Measurements from ENCODE around the gene PCDH19.
"Not testable (repeated sequence)": the region's sequence is repeated elsewhere in the genome, so short reads cannot be mapped to it uniquely, and the experiment has no call there.

The PCDH19 gene, protein sequence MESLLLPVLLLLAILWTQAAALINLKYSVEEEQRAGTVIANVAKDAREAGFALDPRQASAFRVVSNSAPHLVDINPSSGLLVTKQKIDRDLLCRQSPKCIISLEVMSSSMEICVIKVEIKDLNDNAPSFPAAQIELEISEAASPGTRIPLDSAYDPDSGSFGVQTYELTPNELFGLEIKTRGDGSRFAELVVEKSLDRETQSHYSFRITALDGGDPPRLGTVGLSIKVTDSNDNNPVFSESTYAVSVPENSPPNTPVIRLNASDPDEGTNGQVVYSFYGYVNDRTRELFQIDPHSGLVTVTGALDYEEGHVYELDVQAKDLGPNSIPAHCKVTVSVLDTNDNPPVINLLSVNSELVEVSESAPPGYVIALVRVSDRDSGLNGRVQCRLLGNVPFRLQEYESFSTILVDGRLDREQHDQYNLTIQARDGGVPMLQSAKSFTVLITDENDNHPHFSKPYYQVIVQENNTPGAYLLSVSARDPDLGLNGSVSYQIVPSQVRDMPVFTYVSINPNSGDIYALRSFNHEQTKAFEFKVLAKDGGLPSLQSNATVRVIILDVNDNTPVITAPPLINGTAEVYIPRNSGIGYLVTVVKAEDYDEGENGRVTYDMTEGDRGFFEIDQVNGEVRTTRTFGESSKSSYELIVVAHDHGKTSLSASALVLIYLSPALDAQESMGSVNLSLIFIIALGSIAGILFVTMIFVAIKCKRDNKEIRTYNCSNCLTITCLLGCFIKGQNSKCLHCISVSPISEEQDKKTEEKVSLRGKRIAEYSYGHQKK (N-terminal part only)

DNA sequence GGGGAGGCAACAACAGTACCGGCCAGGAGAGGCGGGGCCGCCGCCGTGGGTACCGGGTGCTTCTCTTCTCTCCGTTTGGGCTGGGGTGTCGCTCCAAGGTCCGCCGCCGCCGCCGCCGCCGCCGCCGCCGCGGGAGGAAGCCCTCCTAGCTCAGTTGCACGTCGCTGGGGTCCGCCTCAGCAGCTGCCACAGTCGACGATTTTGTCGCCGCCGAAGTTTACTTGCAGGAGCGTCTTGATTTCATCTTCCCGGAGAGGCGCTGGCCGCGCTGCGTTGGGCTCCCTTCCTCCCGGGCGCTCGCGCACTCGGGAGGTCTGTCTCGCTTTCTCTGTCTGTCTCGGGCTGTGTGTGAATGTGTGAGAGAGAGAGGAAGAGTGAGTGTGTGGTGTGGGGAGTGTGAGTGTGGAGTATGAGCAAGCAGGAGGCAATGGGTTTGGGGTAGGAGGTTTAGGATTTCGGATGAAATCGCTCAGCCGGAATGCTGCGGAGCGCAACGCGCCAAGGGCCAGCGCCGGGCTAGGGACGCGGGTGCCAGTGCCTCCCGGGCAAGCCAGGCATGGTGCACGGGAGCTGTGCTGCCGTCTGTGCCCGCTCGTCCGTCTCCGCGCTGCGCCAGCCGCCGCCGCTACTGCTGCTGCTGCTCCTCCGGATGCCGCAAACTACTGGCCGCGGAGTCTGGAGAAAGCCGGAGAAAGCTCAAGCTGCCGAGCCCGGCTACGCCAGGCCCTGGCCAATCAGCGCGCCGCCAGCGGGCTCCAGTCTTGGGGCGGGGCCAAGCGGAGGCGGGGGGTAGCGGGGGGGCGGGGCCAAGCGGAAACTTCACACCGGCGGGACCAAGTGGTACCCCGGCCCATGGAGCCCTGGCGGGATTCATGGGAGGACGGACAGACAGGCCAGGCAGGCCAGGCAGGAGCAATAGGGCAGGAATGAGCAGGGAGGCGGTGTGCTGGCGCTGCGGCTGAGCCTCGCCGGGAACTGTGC is at the start of gene PCDH19:
Gene PCDH19 (minus strand): TSS at position 664 of the 981 bp plus-strand sequence. CDS start 1,676 bp downstream, outside the sequence.
- H3K4me3 ChIP-seq (ENCODE audit: low read depth, low read length), result no peak within 1 kb of the TSS
- TF ChIP-seq POLR2A (IDR thresholded peaks at IDR 0.05; ENCODE audit: extremely low read depth, insufficient read length) (no peak), CTCF (IDR thresholded peaks at IDR 0.05; ENCODE audit: low read depth, low read length) (no peak), MYC (IDR thresholded peaks at IDR 0.05; ENCODE audit: low read depth, low read length) (no peak)
- TF ChIP-seq, protein P1, sequence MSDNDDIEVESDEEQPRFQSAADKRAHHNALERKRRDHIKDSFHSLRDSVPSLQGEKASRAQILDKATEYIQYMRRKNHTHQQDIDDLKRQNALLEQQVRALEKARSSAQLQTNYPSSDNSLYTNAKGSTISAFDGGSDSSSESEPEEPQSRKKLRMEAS (IDR thresholded peaks at IDR 0.05; ENCODE audit: low read depth, low read length), result no peak
- DNase-seq (ENCODE audit: low read depth), result no peak

DNA sequence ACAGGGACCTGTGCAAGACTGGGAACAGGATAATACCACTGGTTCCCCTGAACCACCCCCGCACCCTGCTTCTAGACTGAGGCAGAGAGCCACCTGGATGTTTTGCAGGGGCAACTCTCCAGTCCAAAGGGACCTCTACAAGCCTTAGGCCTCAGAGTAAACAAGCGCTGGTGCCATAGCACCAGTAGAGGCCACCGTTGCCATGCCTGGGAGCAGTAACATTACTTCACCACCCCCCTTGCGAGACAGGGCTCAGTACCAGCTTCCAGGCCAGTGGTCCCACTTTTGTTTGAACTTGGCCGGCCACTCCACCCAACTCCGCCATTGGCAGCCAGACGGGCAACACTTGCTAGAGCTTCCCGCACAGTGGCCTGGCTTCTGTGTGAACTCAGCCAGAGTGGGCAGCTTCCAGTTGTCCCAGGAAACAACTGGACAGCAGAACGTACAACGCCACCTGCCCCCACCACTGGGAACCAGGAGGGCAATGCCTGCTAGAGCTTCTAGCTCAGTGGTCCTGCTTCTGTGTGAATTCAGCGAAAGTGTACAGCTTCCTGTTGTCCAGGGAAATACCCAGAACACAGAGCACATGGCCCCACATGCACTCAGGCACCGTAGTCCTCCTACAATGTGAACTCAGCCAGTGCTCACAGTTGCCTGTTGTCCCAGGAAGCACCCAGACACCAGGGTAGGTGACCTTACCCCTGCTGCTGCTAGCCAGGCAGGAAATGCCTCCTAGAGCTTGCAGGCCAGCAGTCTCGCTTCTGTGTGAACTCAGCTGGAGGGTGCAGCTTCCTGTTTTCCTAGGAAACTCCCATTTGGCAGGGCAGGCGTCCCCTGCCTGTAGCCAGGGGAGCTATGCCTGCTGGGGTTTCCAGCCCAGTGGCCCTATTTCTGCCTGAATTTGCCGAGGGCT is 39.9 kb upstream of the PCDH19 start:
- no peak overlapping the region for H3K4me3 ChIP-seq (ENCODE audit: low read depth, low read length)
- peak; percentile 0 for DNase-seq (ENCODE audit: low read depth)
- TF ChIP-seq MYC (IDR thresholded peaks at IDR 0.05; ENCODE audit: low read depth, low read length) (no peak), POLR2A (IDR thresholded peaks at IDR 0.05; ENCODE audit: extremely low read depth, insufficient read length) (no peak), CTCF (IDR thresholded peaks at IDR 0.05; ENCODE audit: low read depth, low read length) (no peak)
- TF ChIP-seq, protein P1 (IDR thresholded peaks at IDR 0.05; ENCODE audit: low read depth, low read length), result no peak

DNA sequence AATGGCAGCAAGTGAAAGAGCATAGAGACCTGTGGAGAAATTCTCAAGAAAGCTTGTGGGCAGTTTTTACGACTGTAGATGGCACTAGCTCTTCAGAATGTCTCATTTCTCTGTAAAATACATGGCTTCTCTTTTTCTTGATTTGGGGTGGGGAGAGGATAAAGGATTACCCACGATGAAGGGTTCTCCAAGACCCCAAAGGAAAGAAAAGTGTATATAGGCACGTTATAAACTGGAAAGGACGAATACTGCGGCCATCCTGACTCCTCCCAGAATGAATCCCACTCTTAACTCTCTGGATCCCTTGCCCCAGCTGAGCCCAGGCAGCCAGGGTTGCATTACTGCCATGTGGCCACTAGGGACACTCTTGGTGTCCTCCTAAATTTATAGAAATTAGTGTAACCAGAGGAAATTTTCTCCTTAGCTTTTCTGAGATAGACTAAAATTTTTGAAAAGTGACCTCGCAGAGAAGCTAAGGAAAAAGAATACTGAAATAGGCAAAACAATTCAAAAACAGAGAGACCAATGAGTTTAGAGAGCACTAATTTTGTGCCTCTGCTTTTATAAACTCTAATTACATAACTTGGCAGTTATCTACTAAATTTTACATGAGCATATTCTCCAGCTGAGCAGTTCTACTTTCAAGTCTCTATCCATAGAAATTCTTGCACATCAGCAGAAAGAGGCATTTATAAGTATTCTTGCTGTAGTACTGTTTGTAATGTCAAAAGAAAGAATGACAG is 37.8 kb upstream of the PCDH19 start:
- no peak overlapping the region for H3K4me3 ChIP-seq (ENCODE audit: low read depth, low read length)
- TF ChIP-seq MYC (IDR thresholded peaks at IDR 0.05; ENCODE audit: low read depth, low read length) (no peak), CTCF (IDR thresholded peaks at IDR 0.05; ENCODE audit: low read depth, low read length) (peak; percentile 72), POLR2A (IDR thresholded peaks at IDR 0.05; ENCODE audit: extremely low read depth, insufficient read length) (no peak)
- TF ChIP-seq, protein P1 (IDR thresholded peaks at IDR 0.05; ENCODE audit: low read depth, low read length), result peak; percentile 18; the same call in 1 of the 2 replicates
- peak; percentile 18 for DNase-seq (ENCODE audit: low read depth)

- TF ChIP-seq POLR2A (IDR thresholded peaks at IDR 0.05; ENCODE audit: extremely low read depth, insufficient read length) (no peak), CTCF (IDR thresholded peaks at IDR 0.05; ENCODE audit: low read depth, low read length) (no peak)
- no peak for DNase-seq (ENCODE audit: low read depth)
- H3K4me3 ChIP-seq (ENCODE audit: low read depth, low read length), result no peak overlapping the region
These were observed 35.5 kb upstream of the PCDH19 start for GRCh38 chrX:100445593-100445992.

DNA sequence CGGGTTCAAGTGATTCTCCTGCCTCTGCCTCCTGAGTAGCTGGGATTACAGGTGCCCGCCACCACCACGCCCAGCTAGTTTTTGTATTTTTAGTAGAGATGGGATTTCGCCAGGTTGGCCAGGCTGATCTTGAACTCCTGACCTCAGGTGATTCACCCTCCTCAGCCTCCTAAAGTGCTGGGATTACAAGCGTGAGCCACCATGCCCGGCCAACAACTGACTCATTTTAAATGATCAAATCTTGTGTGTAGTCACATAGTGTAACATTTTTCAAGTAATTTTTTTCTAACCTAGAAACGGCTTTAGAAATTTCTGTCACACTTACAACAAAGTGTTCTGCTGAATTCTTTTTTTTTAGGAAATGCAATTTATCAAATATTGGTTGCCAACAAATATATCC is 31.2 kb upstream of the PCDH19 start:
- not testable (repeated sequence) for H3K4me3 ChIP-seq (ENCODE audit: low read depth, low read length)

More for the DNA sequence above, 31.2 kb upstream of the PCDH19 start:
- not testable (repeated sequence) for DNase-seq (ENCODE audit: low read depth)
